Stimulated activated CD4-positive, alpha-beta T cell treated with anti-CD3 and anti-CD28 coated beads, Interleukin-2, amount 100 ng/mL, for 24 hours (primary cell): ENCODE results near the gene TAF4B.
"Not testable (repeated sequence)": the region's sequence is repeated elsewhere in the genome, so short reads cannot be mapped to it uniquely, and the experiment has no call there.

Source experiments
- DNase-seq, 2 donors: peaks; one replicate each; pipeline ENCODE4 v3.0.0-alpha.2; 2020

The TAF4B gene

DNA sequence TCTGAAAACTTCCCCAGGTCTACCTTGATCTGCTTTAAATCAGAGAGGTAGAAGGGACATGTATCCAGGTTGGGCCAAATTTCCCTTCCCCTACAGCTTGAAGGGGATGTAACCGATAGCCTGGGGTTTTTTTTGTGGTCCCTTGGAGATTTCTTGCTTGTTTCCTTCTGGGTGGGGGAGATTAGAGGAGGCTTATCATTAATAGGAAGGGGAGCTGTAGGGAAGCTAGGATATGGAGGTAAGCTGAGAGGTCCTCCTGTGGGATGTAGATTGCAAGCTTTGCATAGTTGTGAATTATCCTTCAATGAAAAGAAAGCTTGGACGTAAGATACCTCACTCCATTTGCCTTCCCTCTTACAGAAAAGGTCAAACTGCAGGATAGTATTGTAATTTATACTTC lies 11.1 kb downstream of the TAF4B start:
- not testable (repeated sequence) for DNase-seq

DNA sequence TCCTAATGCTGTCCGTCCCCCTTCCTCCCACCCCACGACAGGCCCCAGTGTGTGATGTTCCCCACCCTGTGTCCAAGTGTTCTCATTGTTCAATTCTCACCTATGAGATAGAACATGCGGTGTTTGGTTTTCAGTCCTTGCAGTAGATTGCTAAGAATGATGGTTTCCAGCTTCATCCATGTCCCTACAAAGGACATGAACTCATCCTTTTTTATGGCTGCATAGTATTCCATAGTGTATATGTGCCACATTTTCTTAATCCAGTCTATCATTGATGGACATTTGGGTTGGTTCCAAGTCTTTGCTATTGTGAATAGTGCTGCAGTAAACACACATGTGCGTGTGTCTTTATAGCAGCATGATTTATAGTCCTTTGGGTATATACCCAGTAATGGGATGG lies 12.5 kb downstream of the TAF4B start:
- DNase-seq, result not testable (repeated sequence)

DNA sequence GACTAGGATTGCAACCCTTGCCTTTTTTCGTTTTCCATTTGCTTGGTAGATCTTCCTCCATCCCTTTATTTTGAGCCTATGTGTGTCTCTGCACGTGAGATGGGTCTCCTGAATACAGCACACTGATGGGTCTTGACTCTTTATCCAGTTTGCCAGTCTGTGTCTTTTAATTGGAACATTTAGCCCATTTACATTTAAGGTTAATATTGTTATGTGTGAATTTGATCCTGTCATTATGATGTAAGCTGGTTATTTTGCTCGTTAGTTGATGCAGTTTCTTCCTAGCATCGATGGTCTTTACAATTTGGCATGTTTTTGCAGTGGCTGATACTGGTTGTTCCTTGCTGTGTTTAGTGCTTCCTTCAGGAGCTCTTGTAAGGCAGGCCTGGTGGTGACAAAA lies 16.1 kb downstream of the TAF4B start:
- DNase-seq, result not testable (repeated sequence)

DNA sequence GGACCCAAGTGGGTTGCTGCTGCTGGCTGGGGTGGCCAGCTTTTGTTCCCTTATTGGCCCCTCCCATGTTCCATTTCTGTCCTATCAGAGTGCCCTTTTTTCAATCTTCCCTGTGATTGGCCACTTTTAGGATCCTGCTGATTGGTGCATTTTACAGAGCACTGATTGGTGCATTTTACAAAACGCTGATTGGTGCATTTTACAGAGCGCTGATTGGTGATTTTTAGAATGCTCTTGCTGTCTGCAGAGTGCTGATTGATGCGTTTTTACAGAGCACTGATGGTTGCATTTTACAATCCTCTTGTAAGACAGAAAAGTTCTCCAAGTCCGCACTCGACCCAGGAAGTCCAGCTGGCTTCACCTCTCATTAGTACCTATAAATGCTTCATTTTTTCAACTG lies 19.2 kb downstream of the TAF4B start:
- not testable (repeated sequence) for DNase-seq

DNA sequence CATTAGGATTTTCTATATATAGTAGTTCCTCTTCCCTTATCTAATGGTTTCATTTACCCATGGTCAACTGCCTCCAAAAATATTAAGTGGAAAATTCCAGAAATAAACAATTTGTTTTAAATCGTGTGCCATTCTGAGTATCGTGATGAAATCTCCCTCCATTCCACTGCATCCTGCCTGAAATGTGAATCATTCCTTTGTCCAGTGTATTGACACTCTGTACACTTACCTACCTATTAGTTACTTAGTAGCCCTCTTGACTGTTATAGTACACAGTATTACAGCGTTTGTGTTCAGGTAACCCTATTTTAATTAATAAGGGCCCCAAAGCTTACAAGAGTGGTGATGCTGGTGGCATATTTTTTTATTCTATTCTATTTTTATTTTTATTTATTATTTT lies 26.2 kb downstream of the TAF4B start:
- no peak for DNase-seq

DNA sequence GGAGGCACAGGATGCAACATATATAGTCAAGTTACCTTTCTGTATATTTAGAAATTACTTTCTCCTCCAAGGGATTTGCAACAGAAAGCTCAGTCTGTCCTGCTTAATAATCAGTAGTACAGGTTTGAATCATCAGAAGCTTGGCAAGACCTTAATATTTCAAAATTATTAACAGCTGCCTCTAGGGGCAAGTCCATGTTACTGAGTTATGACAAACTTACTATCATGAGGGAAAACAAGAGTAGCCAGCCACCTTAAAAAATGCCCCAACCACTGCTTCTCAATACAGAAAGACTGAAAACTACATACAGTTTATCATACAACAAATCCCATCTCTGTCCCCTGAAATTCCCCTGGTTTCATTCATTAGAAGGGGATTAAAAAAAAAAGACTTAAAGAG lies 28.6 kb downstream of the TAF4B start:
- DNase-seq, result not testable (repeated sequence)

DNA sequence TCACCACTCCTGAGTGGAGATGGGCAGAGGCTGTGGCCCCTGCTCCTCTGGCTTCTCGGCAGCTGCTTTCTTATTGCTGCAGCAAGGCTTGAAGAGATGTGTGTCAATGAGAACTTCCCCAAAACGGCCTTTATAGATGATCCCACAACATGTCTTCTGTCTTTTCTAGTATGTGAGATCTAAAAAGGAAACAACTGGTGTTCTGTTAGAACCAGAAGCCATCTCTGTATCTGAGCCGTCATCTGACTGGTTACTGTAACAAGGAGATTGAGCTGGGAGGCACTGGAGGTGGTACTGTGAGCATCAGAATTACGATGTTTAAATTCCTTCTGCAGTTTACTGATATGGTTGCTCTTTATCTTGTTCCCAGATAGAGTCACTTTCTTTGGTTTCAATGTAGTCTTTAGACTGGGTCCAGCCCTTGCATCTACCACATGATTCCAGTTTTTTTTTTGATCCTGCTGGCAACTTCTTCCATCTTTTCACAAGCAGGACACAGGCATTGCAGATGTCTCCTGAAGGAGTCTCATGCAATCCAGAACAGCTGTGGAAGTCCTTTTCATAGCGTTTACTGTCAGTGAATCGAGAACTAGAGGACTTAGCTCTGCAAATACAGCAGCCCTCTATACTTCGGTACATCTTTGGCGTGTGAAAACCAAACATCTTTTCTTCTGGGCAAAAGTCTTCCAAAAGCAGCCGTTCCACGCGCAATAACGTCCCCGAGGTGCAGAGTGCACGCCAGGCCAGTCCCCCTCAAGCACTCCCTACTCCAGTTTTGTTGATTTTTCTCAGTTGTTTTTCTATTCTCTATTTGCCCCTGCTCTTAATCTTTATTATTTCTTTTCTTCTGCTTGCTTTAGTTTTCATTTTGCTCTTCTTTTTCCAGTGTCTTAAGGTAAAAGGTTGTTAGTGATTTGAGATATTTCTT lies 29.7 kb downstream of the TAF4B start:
- no peak for DNase-seq

DNA sequence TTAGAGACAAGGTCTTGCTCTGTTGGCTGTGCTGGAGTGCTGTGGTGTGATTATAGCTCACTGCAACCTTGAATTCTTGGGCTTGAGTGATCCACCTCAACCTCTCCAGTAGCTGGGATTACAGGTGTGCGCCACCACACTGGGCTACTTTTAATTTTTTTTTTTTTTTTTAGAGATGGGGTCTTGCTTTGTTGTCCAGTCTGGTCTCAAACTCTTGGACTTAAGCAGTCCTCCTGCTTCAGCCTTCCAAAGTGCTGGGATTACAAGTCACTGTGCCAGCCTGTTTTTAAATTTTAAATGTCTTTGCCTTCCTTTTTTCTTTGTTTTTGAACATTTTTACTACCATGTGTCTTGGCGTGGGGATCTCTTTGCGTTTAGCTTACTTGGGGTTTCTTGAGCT lies 32.5 kb downstream of the TAF4B start:
- no peak for DNase-seq

DNA sequence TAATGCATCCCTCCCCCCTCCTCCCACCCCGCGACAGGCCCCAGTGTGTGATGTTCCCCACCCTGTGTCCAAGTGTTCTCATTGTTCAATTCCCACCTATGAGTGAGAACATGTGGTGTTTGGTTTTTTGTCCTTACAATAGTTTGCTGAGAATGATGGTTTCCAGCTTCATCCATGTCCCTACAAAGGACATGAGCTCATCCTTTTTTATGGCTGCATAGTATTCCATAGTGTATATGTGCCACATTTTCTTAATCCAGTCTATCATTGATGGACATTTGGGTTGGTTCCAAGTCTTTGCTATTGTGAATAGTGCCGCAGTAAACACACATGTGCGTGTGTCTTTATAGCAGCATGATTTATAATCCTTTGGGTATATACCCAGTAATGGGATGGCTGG lies 33.2 kb downstream of the TAF4B start:
- DNase-seq, result not testable (repeated sequence)

DNA sequence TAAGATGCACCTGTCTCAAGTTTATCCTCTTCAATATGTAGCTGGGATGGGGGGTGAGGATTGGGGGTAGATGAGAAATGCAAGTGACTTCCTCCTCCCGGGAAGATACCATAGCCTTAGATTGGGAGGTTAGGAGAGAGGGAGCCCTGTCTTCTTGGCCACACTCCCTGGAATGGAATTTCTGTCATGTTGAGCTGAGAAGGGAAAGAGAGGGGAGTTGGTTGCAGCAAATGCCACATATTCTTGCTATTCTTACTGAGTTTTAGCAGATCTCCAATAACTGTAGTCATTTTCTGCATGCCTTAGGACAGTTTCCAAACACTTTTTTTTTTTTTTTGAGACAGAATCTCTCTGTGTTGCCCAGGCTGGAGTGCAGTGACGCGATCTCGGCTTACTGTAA lies 35.9 kb downstream of the TAF4B start:
- DNase-seq, result no peak

DNA sequence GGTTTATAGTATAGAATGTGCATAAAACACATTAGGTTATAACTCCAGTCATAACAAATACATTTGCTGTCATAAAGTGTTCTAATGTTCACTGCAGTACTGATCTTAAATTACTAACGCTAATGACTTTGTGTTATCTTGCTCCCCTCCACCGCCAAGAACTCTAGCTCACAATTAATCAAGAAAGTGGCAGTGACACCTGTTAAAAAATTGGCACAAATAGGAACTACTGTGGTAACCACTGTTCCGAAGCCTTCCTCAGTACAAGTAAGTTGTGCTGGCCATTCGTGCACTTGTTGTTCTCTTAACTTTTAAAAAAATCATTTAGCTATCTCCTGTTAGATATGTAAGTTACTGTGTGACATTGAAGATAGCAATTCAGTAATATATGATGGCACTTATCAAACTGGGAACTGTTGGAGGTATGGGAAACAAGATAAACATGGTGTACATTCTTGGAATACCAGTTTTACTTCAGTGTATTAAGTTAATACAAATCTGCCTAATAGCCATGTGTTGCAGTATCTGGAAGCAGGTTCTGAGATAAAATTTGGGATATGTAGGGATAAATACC lies 41.2 kb downstream of the TAF4B start:
- no peak for DNase-seq

DNA sequence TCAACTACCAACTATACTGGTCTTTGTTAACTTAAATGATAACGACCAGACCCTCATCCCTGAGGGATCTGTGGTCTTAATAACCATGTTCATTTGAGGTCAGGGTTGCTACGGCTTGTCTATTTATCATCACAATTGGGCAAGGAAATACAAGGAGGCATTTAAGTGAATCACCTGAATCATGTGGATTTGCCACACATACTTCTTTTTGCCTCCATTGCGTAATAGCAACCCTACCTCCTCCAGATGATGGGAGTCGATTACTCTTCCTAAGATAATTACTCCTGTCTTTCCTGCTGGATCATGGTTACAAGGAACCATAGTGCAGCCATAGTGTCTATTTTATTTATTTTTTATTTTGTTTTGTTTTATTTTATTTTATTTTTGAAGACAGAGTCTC lies 42.2 kb downstream of the TAF4B start:
- no peak for DNase-seq

DNA sequence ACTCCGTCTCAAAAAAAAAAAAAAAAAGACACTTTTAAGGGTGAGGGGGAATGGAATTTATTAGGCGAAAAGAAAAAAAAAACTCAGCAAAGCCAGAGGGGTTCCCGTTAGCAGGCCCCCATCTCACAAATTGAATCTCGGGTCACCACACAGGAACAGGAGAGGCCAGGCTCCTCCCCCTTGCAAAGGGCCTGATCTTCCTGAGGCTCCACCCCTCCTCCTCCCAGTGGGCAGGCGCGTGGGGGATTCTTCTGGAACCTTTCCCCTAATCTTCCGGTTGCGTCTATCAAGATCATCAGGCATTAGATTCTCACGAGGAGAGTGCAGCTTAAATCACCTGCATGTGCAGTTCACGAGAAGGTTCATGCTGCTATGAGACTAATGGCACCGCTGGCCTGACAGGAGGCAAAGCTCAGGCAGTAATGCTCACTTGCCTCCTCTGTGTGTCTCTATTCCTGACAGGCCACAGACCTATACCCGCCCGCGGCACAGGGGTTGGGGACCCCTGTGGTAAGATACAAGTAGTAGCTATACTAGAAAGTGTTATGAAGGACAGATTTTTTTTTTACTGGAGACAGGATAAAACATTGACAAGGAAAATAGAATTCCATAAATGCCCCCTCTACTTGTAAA lies 45.8 kb downstream of the TAF4B start:
- no peak for DNase-seq

DNA sequence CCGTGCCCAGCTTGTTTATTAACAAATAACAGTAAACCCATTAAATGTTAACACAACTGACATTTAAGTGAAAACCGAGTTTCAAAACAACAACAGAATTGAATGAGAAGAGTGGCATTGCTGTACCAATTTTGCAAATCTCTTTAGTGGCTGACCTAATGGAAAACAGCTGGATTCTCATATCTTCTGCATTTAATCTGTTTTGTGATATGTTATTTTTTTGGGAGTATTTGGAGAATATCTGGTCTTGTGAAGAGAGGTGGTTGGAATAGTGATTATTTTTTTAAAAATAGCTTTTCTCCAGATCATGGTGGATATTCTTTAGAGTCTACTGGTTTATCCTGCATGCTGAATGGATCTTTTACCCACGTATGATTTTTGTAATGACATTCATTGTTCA lies 51.1 kb downstream of the TAF4B start:
- DNase-seq, result no peak

DNA sequence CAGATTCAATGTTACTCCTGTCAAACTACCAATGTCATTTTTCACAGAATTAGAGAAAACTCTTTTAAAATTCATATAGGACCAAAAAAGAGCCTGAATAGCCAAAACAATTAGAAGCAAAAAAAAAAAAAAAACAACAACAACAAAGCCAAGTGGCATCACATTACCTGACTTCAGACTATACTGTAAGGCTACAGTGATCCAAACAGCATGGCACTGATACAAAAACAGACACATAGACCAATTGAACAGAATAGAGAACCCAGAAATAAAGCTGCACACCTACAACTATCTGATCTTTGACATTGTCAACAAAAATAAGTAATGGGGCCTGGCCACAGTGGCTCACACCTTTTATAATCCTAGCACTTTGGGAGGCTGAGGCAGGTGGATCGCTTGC lies 53.2 kb downstream of the TAF4B start:
- DNase-seq, result no peak

DNA sequence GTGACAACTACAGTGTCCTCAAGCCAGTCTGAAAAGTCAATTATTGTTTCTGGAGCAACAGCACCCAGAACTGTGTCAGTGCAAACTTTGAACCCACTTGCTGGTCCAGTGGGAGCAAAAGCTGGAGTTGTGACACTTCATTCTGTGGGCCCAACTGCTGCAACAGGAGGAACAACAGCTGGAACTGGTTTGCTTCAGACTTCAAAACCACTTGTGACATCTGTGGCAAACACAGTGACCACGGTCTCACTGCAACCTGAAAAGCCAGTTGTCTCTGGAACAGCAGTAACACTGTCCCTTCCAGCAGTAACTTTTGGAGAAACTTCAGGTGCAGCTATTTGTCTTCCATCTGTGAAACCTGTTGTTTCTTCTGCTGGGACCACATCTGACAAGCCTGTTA lies 59.8 kb downstream of the TAF4B start:
- DNase-seq, result no peak

DNA sequence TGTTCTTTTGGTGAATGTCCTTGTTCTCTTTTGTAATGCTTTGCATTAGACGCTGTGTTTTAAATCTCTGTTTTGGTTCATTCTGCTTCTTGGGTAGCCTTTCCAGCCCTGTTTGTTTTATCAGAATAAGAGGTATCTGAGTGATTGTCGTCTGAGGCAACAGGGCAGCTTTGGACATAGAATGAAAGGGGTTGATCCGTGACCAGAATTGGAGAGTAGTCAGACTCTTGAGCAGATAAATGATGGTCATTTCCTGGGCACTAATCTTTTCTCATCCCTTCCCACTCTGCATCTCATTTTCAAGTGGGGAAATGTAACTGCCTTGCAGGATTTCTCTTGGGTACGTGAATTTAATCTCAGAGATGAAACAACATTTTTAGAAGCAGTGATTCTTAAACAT lies 61.4 kb downstream of the TAF4B start:
- no peak for DNase-seq

DNA sequence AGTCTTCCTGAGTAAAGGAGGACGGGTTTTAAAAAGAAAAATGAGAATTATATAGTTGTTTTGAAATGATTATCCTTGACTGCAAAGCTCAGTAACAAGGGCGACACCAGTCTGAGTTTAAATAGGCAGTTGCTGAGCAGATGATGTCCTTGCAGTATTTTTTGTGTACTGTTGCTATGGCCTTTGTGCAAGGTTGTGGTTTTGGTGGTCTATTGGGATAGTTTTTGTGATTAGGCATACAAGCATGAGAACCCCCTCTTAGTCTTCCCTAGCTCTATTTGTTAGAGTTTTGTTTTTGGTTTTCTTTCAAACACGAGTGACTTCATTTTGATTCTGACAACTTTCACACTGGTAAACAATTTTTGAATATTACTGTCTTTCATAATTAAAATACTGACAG lies 64.1 kb downstream of the TAF4B start:
- no peak for DNase-seq

DNA sequence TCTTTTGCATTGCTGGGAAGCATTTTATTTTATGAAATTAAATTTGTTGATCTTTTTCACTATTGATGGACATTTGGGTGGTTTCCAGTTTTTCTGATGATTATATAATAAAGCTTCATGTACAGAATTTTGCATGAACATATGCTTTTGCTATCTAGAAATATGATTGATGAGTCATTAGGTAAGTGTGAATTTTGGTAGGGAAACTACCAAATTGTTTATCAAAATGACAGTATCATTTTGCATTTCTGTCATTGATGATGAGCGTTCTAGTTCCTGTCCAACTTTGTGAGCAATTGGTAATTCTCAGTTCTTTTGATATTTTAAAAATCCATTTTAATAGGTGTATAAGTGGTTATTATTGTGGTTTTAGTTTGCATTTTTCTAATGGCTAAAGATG lies 67.7 kb downstream of the TAF4B start:
- DNase-seq, result no peak

DNA sequence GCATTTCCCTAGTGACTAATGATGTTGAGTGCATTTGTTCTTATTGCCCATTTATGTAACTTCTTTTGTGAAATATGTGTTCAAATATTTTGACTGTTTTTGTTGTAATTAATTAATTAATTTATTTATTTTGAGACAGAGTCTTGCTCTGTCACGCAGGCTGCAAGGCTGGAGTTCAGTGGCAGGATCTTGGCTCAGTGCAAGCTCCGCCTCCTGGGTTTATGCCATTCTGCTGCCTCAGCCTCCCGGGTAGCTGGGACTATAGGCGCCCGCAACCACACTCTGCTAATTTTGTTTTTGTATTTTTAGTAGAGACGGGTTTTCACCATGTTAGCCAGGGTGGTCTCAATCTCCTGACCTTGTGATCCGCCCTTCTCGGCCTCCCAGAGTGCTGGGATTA lies 71.9 kb downstream of the TAF4B start:
- DNase-seq, result no peak

DNA sequence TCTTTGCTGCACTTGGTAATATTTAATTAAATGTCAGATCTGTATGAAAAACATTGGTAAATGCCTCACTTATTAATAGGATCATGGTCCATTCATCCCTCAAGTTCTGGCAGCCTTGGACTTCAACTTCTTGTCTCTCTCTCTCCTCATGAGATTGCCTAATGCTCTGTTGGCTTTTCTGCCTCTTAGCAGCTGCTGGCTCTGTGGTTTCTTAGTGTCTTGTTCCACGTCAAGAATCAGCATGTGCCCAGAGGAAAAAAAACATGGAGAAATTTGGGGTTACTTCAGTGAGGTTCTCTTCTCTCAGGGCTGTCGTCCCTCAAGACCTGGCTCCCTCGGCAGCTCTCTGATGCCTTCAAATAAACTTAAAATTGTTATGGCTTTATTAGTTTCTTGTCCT lies 75.4 kb downstream of the TAF4B start:
- DNase-seq, result no peak

DNA sequence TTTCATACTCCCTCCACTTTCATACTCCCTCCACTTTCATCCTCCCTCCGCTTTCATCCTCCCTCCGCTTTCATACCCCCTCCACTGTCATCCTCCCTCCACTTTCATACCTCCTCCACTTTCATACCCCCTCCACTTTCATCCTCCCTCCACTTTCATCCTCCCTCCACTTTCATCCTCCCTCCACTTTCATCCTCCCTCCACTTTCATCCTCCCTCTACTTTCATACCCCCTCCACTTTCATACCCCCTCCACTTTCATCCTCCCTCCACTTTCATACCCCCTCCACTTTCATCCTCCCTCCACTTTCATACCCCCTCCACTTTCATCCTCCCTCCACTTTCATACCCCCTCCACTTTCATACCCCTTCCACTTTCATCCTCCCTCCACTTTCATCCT lies 77.0 kb downstream of the TAF4B start:
- not testable (repeated sequence) for DNase-seq

DNA sequence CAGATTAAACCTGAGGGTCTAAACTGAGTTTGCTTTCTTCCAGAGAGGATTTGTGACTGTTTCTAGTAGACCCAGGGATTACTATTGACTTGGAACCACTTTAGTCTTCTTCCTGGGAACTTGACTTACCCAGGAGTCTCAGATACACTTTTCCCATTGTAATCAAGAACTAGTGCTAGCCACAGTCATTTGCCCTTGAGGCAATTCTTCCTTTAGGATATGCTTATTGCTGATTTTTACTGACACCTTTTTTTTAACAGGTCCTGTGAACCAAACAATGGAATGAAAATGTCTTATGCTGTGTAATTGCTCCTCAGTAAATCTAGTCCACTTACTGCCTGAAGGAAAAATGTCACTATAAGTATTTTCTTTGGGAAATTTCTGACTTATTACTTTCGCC lies 78.3 kb downstream of the TAF4B start:
- no peak for DNase-seq

DNA sequence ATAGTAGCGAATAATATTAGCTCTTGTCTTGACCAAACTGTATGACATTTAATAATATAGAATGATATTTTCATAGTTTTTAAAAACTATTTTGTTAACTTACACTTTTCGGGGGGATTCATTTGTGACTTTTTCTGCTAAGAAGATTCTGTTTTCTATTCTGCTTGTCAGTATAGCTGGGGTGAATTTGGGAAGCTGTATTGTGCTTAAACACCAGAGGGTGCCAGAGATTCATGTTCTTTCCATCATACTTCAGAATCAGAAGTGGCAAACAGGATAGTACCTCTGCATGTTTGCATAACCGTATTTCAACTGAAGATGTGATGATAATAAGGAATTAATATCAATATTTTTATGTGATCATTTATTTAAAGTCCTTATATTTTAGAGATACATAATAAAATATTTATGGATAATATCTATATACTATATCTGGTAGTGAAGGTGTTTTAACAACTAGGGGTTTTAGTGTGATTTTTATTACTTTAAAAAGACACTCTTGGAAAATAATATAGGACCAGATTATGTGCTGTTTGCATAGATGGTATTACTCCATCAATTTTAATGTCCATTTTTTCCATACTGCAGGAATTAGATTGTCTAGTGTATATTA lies 81.0 kb downstream of the TAF4B start:
- no peak for DNase-seq
